Activated CD4-positive, alpha-beta memory T cell treated with anti-CD3 and anti-CD28 coated beads for 36 hours (primary cell): ENCODE data around the gene SMC5. TPM values are rescaled to one million over a fixed set of nuclear protein-coding genes. Genes with fewer than 3 reads are reported as not detected.
A peak's percentile ranks its signal among the peaks of the same experiment; 100 is the strongest.

ENCODE experiments used
- CTCF ChIA-PET: fragments of 350-600 bp; sonication (Branson Sonifier 250); formaldehyde crosslinking; loops from one replicate; lab custom pipeline; 2021; ENCODE audit warnings: antibody characterized with exemption, inconsistent platforms; lab: Charles Lee
- POLR2A ChIA-PET: fragments of 350-600 bp; sonication (Branson Sonifier 250); formaldehyde crosslinking; loops from one replicate; lab custom pipeline; 2021; ENCODE audit warnings: antibody characterized with exemption; lab: Charles Lee
- DNase-seq: peaks from one replicate; pipeline ENCODE4 v3.0.0-alpha.2; 2020
- H3K27ac Mint-ChIP-seq: one replicate; pipeline ENCODE4 v1.8.0; 2021; ENCODE audit warnings: mixed read lengths
- H3K27me3 Mint-ChIP-seq: one replicate; pipeline ENCODE4 v1.8.0; 2021; ENCODE audit warnings: mixed read lengths
- H3K36me3 Mint-ChIP-seq: one replicate; pipeline ENCODE4 v1.8.0; 2021; ENCODE audit warnings: mixed read lengths
- H3K4me1 Mint-ChIP-seq: one replicate; pipeline ENCODE4 v1.8.0; 2021; ENCODE audit warnings: low read depth, mixed read lengths
- H3K4me3 Mint-ChIP-seq: one replicate; pipeline ENCODE4 v1.8.0; 2021; ENCODE audit warnings: mild to moderate bottlenecking, mixed read lengths
- H3K9me3 Mint-ChIP-seq: one replicate; pipeline ENCODE4 v1.8.0; 2021; ENCODE audit warnings: mixed read lengths
- intact Hi-C: fragments of 100-400 bp; cut with micrococcal nuclease; formaldehyde crosslinking; loops from one replicate; pipeline ENCODE4 v1.15.1; 2023
- total RNA-seq, 2 experiments: library from RNA; stranded (reverse); gene quantifications; one replicate each; pipeline ENCODE4 v1.2.3, GENCODE V29; 2021

The SMC5 gene
- total RNA-seq, 2 experiments from 2014 or later: 32.0 to 34.1 TPM

GRCh38 chr9:70362952-70363351 is 104.2 kb downstream of the SMC5 start:
- Mint-ChIP-seq H3K27ac (no peak overlapping the region), H3K4me3 (no peak overlapping the region), H3K36me3 (peaks cover 11% of the 10 kb centered on the region), H3K27me3 (no peaks in the 10 kb centered on the region), H3K4me1 (no peaks in the 10 kb centered on the region), H3K9me3 (no peaks in the 10 kb centered on the region)
- ChIA-PET CTCF (interaction anchor here (0.7 kb wide), 1 partner anchor 239 kb away, joined by 3 read pairs; no protein-coding TSS in a partner anchor), POLR2A (no interaction called here)
- intact Hi-C loops: no loop called here
- DNase-seq: no peak

- no peaks in the 10 kb centered on the region for H3K9me3 Mint-ChIP-seq
- DNase-seq: no peak
- no peak overlapping the region for H3K4me3 Mint-ChIP-seq
- no peaks in the 10 kb centered on the region for H3K27me3 Mint-ChIP-seq
- CTCF ChIA-PET: interaction anchor here (0.6 to 1.3 kb wide), 2 partner anchors 106 to 239 kb away, joined by 3 read pairs; no protein-coding TSS in a partner anchor
- POLR2A ChIA-PET: no interaction called here
- intact Hi-C loops: no loop called here
- peaks cover 11% of the 10 kb centered on the region for H3K36me3 Mint-ChIP-seq
- no peaks in the 10 kb centered on the region for H3K4me1 Mint-ChIP-seq
- H3K27ac Mint-ChIP-seq: no peak overlapping the region
Observed at GRCh38 chr9:70363760-70364159, 105.0 kb downstream of the SMC5 start.

GRCh38 chr9:70367305-70367930 is 108.6 kb downstream of the SMC5 start:
- Mint-ChIP-seq H3K27me3 (no peaks in the 10 kb centered on the region), H3K36me3 (peaks cover 11% of the 10 kb centered on the region), H3K4me1 (no peaks in the 10 kb centered on the region), H3K9me3 (no peaks in the 10 kb centered on the region), H3K4me3 (no peak overlapping the region), H3K27ac (no peak overlapping the region)
- POLR2A ChIA-PET: no interaction called here
- CTCF ChIA-PET: interaction anchor here (2.5 kb wide), 1 partner anchor 15 kb away, joined by 5 read pairs; no protein-coding TSS in a partner anchor
- intact Hi-C loops: no loop called here
- no peak for DNase-seq

- Mint-ChIP-seq H3K36me3 (no peaks in the 10 kb centered on the region), H3K27ac (no peak overlapping the region), H3K27me3 (no peaks in the 10 kb centered on the region), H3K4me1 (no peaks in the 10 kb centered on the region), H3K4me3 (no peak overlapping the region), H3K9me3 (no peaks in the 10 kb centered on the region)
- intact Hi-C loops: no loop called here
- ChIA-PET CTCF (no interaction called here), POLR2A (no interaction called here)
- no peak for DNase-seq
Observed at GRCh38 chr9:70374962-70375618, 116.3 kb downstream of the SMC5 start.

GRCh38 chr9:70382046-70382708 is 123.4 kb downstream of the SMC5 start:
- Mint-ChIP-seq H3K9me3 (no peaks in the 10 kb centered on the region), H3K4me1 (peaks cover 2% of the 10 kb centered on the region), H3K4me3 (no peak overlapping the region), H3K27me3 (no peaks in the 10 kb centered on the region), H3K36me3 (peaks cover 21% of the 10 kb centered on the region), H3K27ac (no peak overlapping the region)
- CTCF ChIA-PET: no interaction called here
- intact Hi-C loops: no loop called here
- no peak for DNase-seq
- POLR2A ChIA-PET: no interaction called here

- intact Hi-C loops: no loop called here
- Mint-ChIP-seq H3K4me1 (peaks cover 9% of the 10 kb centered on the region), H3K27me3 (no peaks in the 10 kb centered on the region), H3K27ac (no peak overlapping the region), H3K36me3 (peaks cover 28% of the 10 kb centered on the region), H3K4me3 (no peak overlapping the region), H3K9me3 (no peaks in the 10 kb centered on the region)
- ChIA-PET POLR2A (no interaction called here), CTCF (no interaction called here)
- DNase-seq: no peak
Observed at GRCh38 chr9:70382709-70383605, 124.2 kb downstream of the SMC5 start.

GRCh38 chr9:70385426-70385825 is 126.6 kb downstream of the SMC5 start:
- Mint-ChIP-seq H3K27me3 (no peaks in the 10 kb centered on the region), H3K4me1 (peaks cover 25% of the 10 kb centered on the region), H3K4me3 (no peak overlapping the region), H3K36me3 (peaks cover 32% of the 10 kb centered on the region), H3K9me3 (no peaks in the 10 kb centered on the region), H3K27ac (no peak overlapping the region)
- no peak for DNase-seq
- intact Hi-C loops: no loop called here
- ChIA-PET POLR2A (no interaction called here), CTCF (interaction anchor here (0.5 kb wide), 1 partner anchor 603 kb away, joined by 3 read pairs; no protein-coding TSS in a partner anchor)

- POLR2A ChIA-PET: no interaction called here
Observed at GRCh38 chr9:70387663-70388062, 128.9 kb downstream of the SMC5 start.

GRCh38 chr9:70389188-70389587 is 130.4 kb downstream of the SMC5 start:
- Mint-ChIP-seq H3K4me1 (peaks cover 61% of the 10 kb centered on the region), H3K27ac (no peak overlapping the region), H3K27me3 (no peaks in the 10 kb centered on the region), H3K9me3 (no peaks in the 10 kb centered on the region), H3K36me3 (peaks cover 30% of the 10 kb centered on the region), H3K4me3 (no peak overlapping the region)
- CTCF ChIA-PET: interaction anchor here (0.6 to 2.6 kb wide), 3 partner anchors 49 to 213 kb away, joined by 3 to 12 read pairs (median 5); no protein-coding TSS in a partner anchor
- POLR2A ChIA-PET: interaction anchor here (2.5 kb wide), 1 partner anchor 21 kb away, joined by 7 read pairs; no protein-coding TSS in a partner anchor
- no peak for DNase-seq
- intact Hi-C loops: no loop called here

More at GRCh38 chr9:70387663-70388062, 128.9 kb downstream of the SMC5 start:
- intact Hi-C loops: no loop called here
- Mint-ChIP-seq H3K27me3 (no peaks in the 10 kb centered on the region), H3K36me3 (peaks cover 33% of the 10 kb centered on the region), H3K4me1 (peaks cover 48% of the 10 kb centered on the region), H3K27ac (no peak overlapping the region), H3K4me3 (no peak overlapping the region), H3K9me3 (no peaks in the 10 kb centered on the region)
- CTCF ChIA-PET: interaction anchor here (2.1 kb wide), 1 partner anchor 215 kb away, joined by 5 read pairs; no protein-coding TSS in a partner anchor
- DNase-seq: no peak

GRCh38 chr9:70389621-70390266 is 131.0 kb downstream of the SMC5 start:
- intact Hi-C loops: loop anchor here (2.0 kb wide), 1 partner anchor 131 kb away; the partner anchor contains the start of gene SMC5
- Mint-ChIP-seq H3K27me3 (no peaks in the 10 kb centered on the region), H3K27ac (no peak overlapping the region), H3K36me3 (peaks cover 28% of the 10 kb centered on the region), H3K4me3 (no peak overlapping the region), H3K9me3 (no peaks in the 10 kb centered on the region), H3K4me1 (peaks cover 67% of the 10 kb centered on the region)
- DNase-seq: no peak
- ChIA-PET CTCF (interaction anchor here (0.6 to 2.6 kb wide), 7 partner anchors 15 to 213 kb away, joined by 3 to 18 read pairs (median 5); no protein-coding TSS in a partner anchor), POLR2A (interaction anchor here (2.5 kb wide), 1 partner anchor 21 kb away, joined by 7 read pairs; no protein-coding TSS in a partner anchor)

- Mint-ChIP-seq H3K27ac (peak overlapping the region; percentile 55), H3K4me3 (no peak overlapping the region), H3K4me1 (peaks cover 72% of the 10 kb centered on the region), H3K27me3 (no peaks in the 10 kb centered on the region), H3K36me3 (peaks cover 24% of the 10 kb centered on the region), H3K9me3 (no peaks in the 10 kb centered on the region)
- ChIA-PET POLR2A (interaction anchor here (0.7 to 2.5 kb wide), 6 partner anchors 12 to 30 kb away, joined by 3 to 7 read pairs (median 4); no protein-coding TSS in a partner anchor), CTCF (interaction anchor here (0.6 to 2.6 kb wide), 7 partner anchors 11 to 1436 kb away, joined by 3 to 18 read pairs (median 5); no protein-coding TSS in a partner anchor)
- DNase-seq: no peak
- intact Hi-C loops: loop anchor here (2.0 kb wide), 1 partner anchor 132 kb away; the partner anchor contains the start of gene SMC5
Observed at GRCh38 chr9:70390933-70391341, 132.2 kb downstream of the SMC5 start.
